Endothelial cell of hepatic sinusoid (primary cell): Measurements from ENCODE around the gene TMEM205.
"Not testable (repeated sequence)": the region's sequence is repeated elsewhere in the genome, so short reads cannot be mapped to it uniquely, and the experiment has no call there.

Experiments
- in situ Hi-C: cut with HindIII; loops from 2 replicates; pipeline ENCODE4 v1.10.0; 2017; ENCODE audit warnings: low sequenced_read_pairs

TMEM205 gene

DNA sequence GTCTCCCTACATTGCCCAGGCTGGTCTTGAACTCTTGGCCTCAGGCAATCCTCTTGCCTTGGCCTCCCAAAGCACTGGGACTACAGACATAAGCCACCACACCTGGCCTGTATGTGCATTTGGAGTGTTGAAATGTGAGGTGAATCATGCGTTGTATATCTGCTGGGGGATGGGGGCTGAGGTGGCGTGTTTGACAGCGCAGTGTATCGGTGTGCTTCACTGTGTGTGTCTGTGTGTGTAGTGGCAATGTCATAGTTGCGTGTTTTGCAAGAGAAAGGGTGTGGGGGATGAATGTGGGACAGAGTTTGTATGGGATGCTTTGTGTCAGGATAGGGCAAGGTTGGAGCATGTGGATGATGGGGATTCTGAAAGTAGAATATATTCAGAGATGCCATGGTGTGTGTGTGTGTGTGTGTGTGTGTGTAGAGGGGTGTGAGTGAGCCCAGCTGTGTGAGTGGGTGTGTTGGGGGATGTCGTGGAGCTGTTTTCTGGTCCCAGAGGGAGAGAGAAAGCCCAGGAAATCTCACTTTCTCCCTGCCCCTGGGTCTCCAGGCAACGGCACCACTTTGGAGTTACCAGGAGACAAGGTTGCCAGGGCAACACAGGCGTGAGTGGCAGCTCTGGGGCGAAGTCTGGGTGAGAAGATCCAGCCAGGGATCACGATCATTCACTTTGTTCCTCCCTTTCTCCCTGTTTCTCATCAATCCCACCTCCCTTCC, 27.3 kb upstream of the TMEM205 start:
- in situ Hi-C loops: no loop called here

DNA sequence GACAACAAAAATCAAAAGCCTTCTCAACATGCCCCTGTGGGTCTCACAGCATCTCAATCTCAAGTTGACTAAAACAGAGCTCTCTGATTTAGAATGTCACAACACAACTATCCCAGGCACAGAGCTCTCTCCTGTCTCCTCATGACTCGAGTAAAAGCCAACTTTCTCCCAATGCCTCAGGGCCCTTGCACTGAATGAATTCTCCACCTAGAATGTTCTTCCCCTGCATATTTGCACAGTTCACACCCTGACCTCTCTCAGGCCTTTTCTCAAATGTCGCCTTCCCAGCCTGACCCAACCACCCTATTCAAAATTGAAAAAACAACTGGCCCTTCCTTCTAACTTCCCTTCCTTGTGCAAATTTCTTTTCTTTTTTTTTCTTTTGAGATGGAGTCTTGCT, 24.7 kb upstream of the TMEM205 start:
- in situ Hi-C loops: no loop called here

GRCh38 chr19:11367528-11367927, 21.5 kb upstream of the TMEM205 start:
- in situ Hi-C loops: no loop called here

DNA sequence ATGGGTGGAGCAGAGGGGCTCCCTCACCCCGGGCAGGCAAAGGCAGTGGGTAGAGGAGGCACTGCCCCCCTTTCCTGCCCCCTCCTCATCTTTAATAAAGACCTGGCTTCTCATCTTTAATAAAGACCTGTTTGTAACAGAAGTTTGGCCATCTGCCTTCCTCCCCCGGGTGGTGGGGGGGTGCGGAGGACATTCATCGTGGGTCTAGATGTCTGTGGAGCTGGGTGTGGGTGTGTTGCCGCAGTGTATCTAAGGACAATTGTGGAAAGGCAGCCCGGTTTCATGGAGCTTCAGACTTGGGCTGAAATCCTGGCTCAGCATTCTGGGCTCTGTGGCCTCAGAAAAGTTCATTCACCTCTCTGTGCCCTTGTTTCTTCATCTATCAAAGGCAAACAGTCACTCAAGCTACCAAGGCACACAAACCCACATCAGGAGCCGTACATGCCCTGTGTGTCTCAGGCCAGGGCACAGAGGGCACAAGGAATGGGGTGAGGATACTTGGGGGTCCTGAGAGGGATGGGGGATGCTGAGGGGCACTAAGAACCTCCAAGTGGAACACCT, 19.6 kb upstream of the TMEM205 start:
- in situ Hi-C loops: no loop called here

- in situ Hi-C loops: no loop called here
Observed at GRCh38 chr19:11364935-11365334, 18.9 kb upstream of the TMEM205 start.

- in situ Hi-C loops: no loop called here
Observed at GRCh38 chr19:11364296-11364904, 18.3 kb upstream of the TMEM205 start.

GRCh38 chr19:11363881-11364280, 17.8 kb upstream of the TMEM205 start:
- in situ Hi-C loops: no loop called here

- in situ Hi-C loops: no loop called here
Observed at GRCh38 chr19:11361771-11362731, 16.0 kb upstream of the TMEM205 start.

GRCh38 chr19:11361037-11361770, 15.1 kb upstream of the TMEM205 start:
- in situ Hi-C loops: no loop called here

DNA sequence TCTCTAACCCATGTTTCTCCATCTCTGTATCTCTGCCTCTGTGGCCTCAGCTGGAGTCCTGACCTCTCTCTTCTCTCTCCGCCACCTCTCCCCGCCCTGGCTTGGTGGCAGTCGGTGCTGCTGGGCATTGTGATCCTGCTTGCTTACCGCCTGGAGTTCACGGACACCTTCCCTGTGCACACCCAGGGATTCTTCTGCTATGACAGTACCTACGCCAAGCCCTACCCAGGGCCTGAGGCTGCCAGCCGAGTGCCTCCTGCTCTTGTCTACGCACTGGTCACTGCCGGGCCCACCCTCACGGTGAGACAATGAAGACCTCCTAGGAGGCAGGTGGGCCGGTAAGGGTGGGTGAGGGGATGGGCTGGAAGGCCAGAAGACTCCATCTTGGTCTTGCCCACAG, 13.4 kb upstream of the TMEM205 start:
- in situ Hi-C loops: no loop called here

DNA sequence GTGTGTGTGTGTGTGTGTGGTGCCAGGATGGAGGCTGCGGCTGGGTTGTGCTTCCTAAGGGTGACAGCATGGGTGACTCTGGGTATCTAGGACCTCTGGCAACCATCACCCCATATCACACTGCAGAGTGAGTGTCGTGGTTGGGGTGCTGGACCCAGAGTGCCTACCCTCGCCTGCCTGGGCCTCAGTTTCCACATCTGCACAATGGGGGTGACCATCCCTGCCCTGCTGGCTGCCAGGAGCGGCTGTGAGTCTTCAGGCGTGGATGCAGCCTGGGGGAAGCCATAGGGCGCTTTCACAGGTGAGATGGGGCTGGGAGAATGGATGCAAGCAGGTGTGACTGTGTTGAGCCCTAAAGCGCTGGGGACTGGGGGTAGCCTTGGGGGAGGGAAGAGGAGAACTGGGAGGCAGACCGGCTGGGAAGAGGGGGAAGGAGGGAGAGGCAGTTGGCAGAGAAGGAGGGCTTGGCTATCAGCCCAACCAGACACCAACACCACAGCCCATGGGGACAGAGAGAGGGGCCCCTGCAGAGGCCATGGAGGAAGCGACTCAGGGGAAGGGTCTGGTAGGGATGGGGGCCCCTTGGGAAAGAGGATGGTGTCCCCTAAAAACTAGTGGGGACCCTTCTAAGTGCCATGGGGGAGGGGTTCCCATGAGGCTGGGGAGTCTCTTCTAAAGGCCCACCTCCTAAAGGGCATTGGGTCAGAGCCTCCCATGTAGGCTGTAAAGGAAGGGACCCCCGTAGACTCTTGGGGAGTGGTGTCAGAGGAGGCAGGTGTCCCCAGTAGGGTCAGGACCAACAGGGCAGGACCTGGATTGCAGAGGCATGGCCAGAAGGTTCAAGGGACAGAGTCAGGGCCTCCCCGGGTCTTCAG, 10.8 kb upstream of the TMEM205 start:
- in situ Hi-C loops: no loop called here

DNA sequence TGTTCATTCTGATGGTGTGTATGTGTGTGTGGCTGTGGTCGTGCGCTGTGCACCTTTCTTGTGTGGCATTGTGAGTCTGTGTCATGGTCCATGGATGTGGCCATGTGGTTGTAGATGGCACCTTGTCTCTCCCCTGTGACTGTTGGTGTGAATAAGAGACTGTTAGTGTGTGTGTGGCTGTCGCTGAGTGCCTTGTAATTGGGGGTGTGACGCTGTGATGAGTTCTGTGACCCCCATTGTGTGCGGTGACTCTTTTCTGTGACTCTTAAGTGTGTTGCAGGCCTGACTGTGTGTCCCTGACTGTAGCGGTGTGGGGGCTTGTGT, 10.0 kb upstream of the TMEM205 start:
- in situ Hi-C loops: no loop called here

- in situ Hi-C loops: no loop called here
Observed at GRCh38 chr19:11355160-11356073, 9.3 kb upstream of the TMEM205 start, which contains the start of gene PLPPR2. PLPPR2 (plus strand) TSS chr19:11355432; CDS start chr19:11357674, 2,242 bp downstream.

DNA sequence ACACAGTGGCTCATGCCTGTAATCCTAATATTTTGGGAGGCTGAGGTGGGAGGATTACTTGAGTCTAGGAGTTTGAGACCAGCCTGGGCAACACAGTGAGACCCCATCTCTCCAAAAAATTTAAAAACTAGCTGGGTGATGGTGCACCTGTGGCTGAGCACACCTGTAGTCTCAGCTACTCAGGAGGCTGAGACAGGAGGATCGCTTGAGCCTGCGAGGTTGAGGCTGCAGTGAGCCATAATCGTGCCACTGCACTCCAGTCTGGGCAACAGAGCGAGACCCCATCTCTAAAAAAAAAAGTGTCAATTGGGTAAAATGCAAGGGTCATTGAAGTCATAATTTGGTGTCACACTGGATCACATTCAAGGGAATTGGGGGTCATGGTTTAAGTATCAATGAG, 8.0 kb upstream of the TMEM205 start:
- in situ Hi-C loops: not testable (repeated sequence)

GRCh38 chr19:11349171-11349570, 3.1 kb upstream of the TMEM205 start:
- in situ Hi-C loops: no loop called here

DNA sequence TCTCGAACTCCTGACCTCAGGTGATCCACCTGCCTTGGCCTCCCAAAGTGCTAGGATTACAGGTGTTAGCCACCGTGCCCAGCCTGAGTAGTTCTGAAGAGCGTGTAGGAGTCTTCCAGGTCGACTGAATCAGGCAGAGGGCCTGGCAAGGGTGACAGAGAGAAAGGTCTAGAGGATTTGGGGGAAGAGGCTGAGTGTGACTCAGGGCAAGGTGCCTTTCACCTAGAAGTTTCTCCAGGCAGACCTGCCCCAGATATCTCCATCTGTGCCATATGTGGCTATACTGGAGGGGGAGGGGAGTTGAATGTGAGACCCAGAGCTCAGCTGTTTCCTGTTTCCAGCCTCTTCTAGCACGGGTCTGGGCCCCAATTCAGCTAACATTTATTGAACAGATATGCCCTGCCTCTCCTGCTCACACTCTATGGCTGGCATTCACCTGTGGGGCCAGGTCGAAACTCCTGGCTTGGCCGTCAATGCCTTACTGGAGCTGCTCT, 1.5 kb upstream of the TMEM205 start:
- in situ Hi-C loops: no loop called here

- in situ Hi-C loops: no loop called here
Observed at GRCh38 chr19:11345122-11345803, 805 bp downstream of the TMEM205 start.

- in situ Hi-C loops: no loop called here
Observed at GRCh38 chr19:11342429-11342828, 3.6 kb downstream of the TMEM205 start.
